ENCODE measurements around the gene SRCAP. TPM values are rescaled to one million over a fixed set of nuclear protein-coding genes. Genes with fewer than 3 reads are reported as not detected.
"Not testable (repeated sequence)": the region's sequence is repeated elsewhere in the genome, so short reads cannot be mapped to it uniquely, and the experiment has no call there.

SRCAP gene
- total RNA-seq, 1 donor from 2014 or later: 91.6 TPM

DNA sequence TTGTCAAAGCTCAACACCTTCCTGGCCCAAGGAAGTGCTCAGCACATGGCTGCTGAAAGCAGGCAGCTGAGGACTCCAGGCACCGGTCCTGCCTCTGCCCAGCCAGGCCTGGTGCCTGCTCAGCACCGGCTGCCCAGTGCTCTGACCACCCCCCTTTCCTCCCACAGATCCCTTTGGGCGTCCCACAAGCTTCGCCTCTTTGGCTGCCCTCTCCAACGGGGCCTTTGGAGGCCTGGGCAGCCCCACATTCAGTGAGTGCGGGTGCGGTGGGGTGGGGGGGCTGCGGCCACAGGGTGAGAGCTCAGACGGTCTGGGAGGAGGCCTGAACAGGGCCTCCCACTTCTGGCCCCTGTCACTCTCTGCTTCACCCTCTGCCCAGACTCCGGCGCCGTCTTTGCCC lies 30.6 kb upstream of the SRCAP start:
- no peak overlapping the region for H3K4me3 Mint-ChIP-seq
- DNase-seq: no peak
- peaks cover 55% of the 10 kb centered on the region for H3K36me3 Mint-ChIP-seq (ENCODE audit: low read depth)
- no peak overlapping the region for H3K27ac Mint-ChIP-seq
- no peaks in the 10 kb centered on the region for H3K9me3 Mint-ChIP-seq
- intact Hi-C loops (cut with micrococcal nuclease): no loop called here
- peaks cover 9% of the 10 kb centered on the region for H3K4me1 Mint-ChIP-seq
- no peaks in the 10 kb centered on the region for H3K27me3 Mint-ChIP-seq

- Mint-ChIP-seq H3K27me3 (no peaks in the 10 kb centered on the region), H3K9me3 (no peaks in the 10 kb centered on the region), H3K36me3 (ENCODE audit: low read depth) (peaks cover 48% of the 10 kb centered on the region), H3K27ac (no peak overlapping the region), H3K4me3 (no peak overlapping the region), H3K4me1 (peaks cover 5% of the 10 kb centered on the region)
- intact Hi-C loops (cut with micrococcal nuclease): no loop called here
- no peak for DNase-seq
These were observed 29.7 kb upstream of the SRCAP start for GRCh38 chr16:30669026-30669902.

DNA sequence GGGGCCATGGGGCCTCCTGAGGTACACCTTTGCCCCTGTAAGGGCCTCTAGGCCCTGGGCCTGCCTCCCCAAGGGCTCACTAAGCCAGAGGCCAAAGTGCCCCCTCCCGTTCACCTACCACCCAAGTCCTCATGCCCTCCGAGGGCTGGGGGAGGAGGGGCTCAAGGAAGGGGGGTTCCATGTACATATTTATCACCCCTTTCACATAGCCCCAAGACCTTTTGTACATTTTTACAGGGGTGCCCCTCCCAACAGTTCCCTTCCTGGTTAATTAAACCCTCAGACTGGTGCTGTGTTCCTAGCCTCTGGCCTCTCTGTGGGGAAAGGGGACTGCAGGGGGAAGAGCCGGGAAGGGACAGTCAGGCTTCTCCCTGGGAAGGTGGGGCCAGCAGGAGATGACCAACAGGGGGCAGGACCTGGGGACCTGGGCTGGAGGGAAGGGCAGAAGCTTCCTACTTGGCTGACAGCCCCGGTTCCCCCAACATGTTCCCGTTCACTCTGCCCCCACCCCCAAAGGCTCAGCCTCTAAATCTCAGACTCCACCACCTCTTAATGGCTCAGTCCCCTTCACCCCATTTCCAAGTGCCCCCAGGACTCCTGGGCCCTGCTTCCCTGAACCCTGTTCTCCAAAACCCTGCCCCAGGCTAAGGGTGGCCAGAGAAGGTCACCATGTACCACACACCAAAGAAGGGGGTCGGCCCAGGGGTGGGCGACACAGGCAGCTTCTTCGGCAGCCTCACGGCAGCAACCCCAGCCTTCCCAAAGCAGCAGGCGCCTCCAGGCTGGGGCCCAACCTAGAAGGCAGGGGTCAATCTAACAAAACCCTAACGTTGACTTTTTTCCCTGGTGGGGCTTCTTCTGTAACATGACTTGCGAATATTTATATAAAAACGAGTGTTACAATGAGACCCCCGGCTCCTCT lies 28.8 kb upstream of the SRCAP start:
- H3K4me1 Mint-ChIP-seq: peaks cover 5% of the 10 kb centered on the region
- H3K4me3 Mint-ChIP-seq: no peak overlapping the region
- H3K9me3 Mint-ChIP-seq: no peaks in the 10 kb centered on the region
- peaks cover 43% of the 10 kb centered on the region for H3K36me3 Mint-ChIP-seq (ENCODE audit: low read depth)
- DNase-seq: no peak
- no peaks in the 10 kb centered on the region for H3K27me3 Mint-ChIP-seq
- intact Hi-C loops (cut with micrococcal nuclease): no loop called here
- no peak overlapping the region for H3K27ac Mint-ChIP-seq

GRCh38 chr16:30675143-30675542 lies 23.8 kb upstream of the SRCAP start:
- Mint-ChIP-seq H3K27ac (no peak overlapping the region), H3K36me3 (ENCODE audit: low read depth) (peaks cover 9% of the 10 kb centered on the region), H3K27me3 (no peaks in the 10 kb centered on the region), H3K4me1 (no peaks in the 10 kb centered on the region), H3K9me3 (no peaks in the 10 kb centered on the region), H3K4me3 (no peak overlapping the region)
- no peak for DNase-seq
- intact Hi-C loops (cut with micrococcal nuclease): no loop called here

DNA sequence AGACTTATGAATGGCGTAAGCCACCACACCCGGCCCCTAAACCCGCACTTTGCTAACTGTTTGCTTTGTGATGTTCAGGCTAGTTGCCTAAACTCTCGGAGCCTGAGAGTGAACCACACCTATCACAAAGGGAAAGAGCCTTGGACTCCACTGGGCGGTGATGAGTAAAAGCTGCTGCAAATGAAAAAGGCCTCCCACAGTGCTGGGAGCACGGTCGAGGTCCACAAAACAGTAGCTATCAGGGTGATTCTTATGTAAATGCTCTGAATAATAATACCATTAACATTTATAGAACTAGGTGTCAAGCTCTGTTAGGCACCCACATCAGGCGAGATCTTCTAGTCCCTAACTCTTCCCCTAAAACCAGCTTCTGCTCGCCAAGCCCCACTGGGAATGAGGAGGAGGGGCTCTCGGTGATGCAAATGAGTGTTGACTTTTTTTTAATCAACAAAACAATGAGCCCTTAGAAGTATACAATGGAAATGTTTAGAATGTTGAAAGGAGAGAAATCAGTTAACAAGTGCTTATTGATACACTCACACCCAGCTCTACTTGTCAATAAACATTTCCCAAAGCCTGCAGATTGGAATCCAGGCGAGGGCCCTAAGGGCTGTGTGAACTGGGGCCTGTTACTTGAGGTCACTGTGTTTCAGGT lies 20.9 kb upstream of the SRCAP start:
- Mint-ChIP-seq H3K27me3 (no peaks in the 10 kb centered on the region), H3K4me3 (no peak overlapping the region), H3K36me3 (ENCODE audit: low read depth) (no peaks in the 10 kb centered on the region), H3K27ac (no peak overlapping the region), H3K9me3 (no peaks in the 10 kb centered on the region), H3K4me1 (no peaks in the 10 kb centered on the region)
- DNase-seq: no peak
- intact Hi-C loops (cut with micrococcal nuclease): no loop called here

- no peaks in the 10 kb centered on the region for H3K27me3 Mint-ChIP-seq
- H3K27ac Mint-ChIP-seq: no peak overlapping the region
- no peaks in the 10 kb centered on the region for H3K4me1 Mint-ChIP-seq
- no peak for DNase-seq
- no peak overlapping the region for H3K4me3 Mint-ChIP-seq
- H3K9me3 Mint-ChIP-seq: no peaks in the 10 kb centered on the region
- H3K36me3 Mint-ChIP-seq (ENCODE audit: low read depth): no peaks in the 10 kb centered on the region
- intact Hi-C loops (cut with micrococcal nuclease): no loop called here
These were observed 20.4 kb upstream of the SRCAP start for GRCh38 chr16:30678586-30678970.

- Mint-ChIP-seq H3K4me3 (no peak overlapping the region), H3K9me3 (no peaks in the 10 kb centered on the region), H3K27me3 (no peaks in the 10 kb centered on the region), H3K36me3 (ENCODE audit: low read depth) (no peaks in the 10 kb centered on the region), H3K4me1 (no peaks in the 10 kb centered on the region), H3K27ac (no peak overlapping the region)
- intact Hi-C loops (cut with micrococcal nuclease): no loop called here
- no peak for DNase-seq
These were observed 18.6 kb upstream of the SRCAP start for GRCh38 chr16:30680326-30680725.

GRCh38 chr16:30688701-30689100 lies 10.3 kb upstream of the SRCAP start:
- no peak overlapping the region for H3K27ac Mint-ChIP-seq
- intact Hi-C loops (cut with micrococcal nuclease): no loop called here
- peaks cover 8% of the 10 kb centered on the region for H3K4me1 Mint-ChIP-seq
- DNase-seq: no peak
- H3K9me3 Mint-ChIP-seq: no peaks in the 10 kb centered on the region
- H3K36me3 Mint-ChIP-seq (ENCODE audit: low read depth): no peaks in the 10 kb centered on the region
- no peak overlapping the region for H3K4me3 Mint-ChIP-seq
- H3K27me3 Mint-ChIP-seq: no peaks in the 10 kb centered on the region

DNA sequence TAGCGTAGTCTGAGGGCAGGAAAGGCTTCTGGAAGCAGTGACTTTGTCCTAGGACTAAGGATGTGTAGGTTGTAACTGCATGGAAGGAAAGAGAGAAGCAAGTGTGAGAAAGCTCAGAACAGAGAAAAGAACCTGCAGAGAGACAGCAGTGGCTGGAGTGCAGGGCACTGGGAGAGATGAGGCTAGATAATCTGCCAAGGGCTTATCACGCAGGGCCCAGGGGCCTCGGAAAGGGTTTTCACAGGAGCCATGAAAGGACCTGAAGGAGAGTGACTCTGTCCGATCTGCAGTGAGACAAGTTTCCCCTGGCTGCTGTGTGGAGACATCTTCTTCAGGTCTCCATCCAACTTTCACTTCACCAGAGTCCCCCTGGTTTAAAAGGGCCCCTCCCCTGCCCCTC lies 7.1 kb upstream of the SRCAP start:
- no peak for DNase-seq
- H3K27me3 Mint-ChIP-seq: no peaks in the 10 kb centered on the region

GRCh38 chr16:30692396-30693064 lies 6.4 kb upstream of the SRCAP start:
- Mint-ChIP-seq H3K4me3 (no peak overlapping the region), H3K27ac (no peak overlapping the region), H3K27me3 (no peaks in the 10 kb centered on the region), H3K4me1 (peaks cover 20% of the 10 kb centered on the region), H3K9me3 (no peaks in the 10 kb centered on the region), H3K36me3 (ENCODE audit: low read depth) (no peaks in the 10 kb centered on the region)
- intact Hi-C loops (cut with micrococcal nuclease): no loop called here
- no peak for DNase-seq

More for the DNA sequence above, 7.1 kb upstream of the SRCAP start:
- Mint-ChIP-seq H3K4me1 (peaks cover 14% of the 10 kb centered on the region), H3K4me3 (no peak overlapping the region), H3K27ac (no peak overlapping the region), H3K36me3 (ENCODE audit: low read depth) (no peaks in the 10 kb centered on the region), H3K9me3 (no peaks in the 10 kb centered on the region)
- intact Hi-C loops (cut with micrococcal nuclease): no loop called here

DNA sequence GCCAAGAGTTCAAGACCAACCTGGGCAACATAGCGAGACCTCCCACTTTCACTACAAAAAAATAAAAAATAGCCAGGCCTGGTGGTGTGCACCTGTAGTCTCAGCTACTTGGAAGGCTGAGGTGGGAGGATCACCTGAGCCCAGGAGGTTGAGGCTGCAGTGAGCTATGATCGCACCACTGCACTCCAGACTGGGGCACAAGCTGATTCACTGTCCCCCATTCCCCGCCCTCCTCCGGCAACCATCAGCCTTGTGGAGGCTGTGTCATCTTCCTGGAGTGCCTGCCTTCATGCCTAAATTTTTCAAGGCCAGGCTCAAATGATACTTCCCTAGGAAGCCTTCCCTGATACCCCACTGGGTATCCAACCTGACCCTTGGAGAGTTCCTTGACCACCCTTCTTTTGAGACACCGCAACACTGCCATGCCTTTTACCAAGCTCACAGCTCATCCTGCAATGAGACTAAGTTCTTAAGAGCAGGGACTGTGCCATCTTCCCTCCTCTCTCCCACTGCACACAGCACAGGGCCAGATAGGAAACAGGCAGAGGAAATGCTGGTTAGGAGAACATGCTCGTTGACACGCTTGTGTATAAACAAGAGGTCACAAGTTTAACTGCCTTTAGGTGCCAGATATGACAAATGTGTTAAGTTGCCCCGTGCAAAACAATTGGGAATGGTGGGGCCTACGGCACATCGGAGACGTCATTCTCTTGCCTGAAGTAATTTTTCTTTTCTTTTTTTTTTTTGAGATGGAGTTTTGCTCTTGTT lies 3.9 kb upstream of the SRCAP start:
- Mint-ChIP-seq H3K4me3 (peak overlapping the region; percentile 35), H3K36me3 (ENCODE audit: low read depth) (peaks cover 8% of the 10 kb centered on the region), H3K4me1 (peaks cover 32% of the 10 kb centered on the region), H3K27me3 (no peaks in the 10 kb centered on the region), H3K9me3 (no peaks in the 10 kb centered on the region), H3K27ac (peak overlapping the region; percentile 77)
- intact Hi-C loops (cut with micrococcal nuclease): loop anchor here (1.0 kb wide), 1 partner anchor 35 kb away; no protein-coding TSS in a partner anchor
- DNase-seq: no peak

DNA sequence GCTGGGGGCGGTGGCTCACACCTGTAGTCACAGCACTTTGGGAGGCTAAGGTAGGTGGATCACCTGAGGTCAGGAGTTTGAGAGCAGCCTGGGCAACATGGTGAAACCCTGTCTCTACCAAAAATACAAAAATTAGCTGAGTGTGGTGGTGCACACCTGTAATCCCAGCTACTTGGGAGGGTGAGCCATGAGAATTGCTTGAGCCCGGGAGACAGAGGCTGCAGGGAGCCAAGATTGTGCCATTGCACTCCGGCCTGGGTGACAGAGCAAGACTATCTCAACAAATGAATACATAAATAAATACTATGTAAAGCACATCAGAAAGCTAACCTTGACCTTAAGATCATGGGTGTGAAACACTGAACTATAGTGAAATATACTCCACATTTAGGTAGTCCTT lies 2.3 kb upstream of the SRCAP start:
- H3K27me3 Mint-ChIP-seq; DNase-seq; intact Hi-C loops (cut with micrococcal nuclease); H3K27ac Mint-ChIP-seq; H3K9me3 Mint-ChIP-seq; H3K4me3 Mint-ChIP-seq: not testable (repeated sequence)
- Mint-ChIP-seq H3K4me1 (peaks cover 37% of the 10 kb centered on the region), H3K36me3 (ENCODE audit: low read depth) (peaks cover 19% of the 10 kb centered on the region)

Data from activated CD4-positive, alpha-beta T cell treated with anti-CD3 and anti-CD28 coated beads, Interleukin-2, amount 10 ng/mL, durations not matched to agents 24 days and 14 days (primary cell).